Hepatocyte (in vitro differentiated cells): ENCODE measurements around the gene DSCAM. TPM values are rescaled to one million over a fixed set of nuclear protein-coding genes. Genes with fewer than 3 reads are reported as not detected.

Source experiments
- DNase-seq: peaks from one replicate; pipeline ENCODE4 v3.0.0-alpha.2; 2016; ENCODE audit warnings: low spot score
- H2AFZ ChIP-seq: fragments of 200-600 bp; sonication (generic); 2 replicates; pipeline ENCODE4 v1.6.0; 2016; ENCODE audit warnings: antibody characterized with exemption, mild to moderate bottlenecking
- H3K27ac ChIP-seq: fragments of 200-600 bp; sonication (generic); 2 replicates; pipeline ENCODE4 v1.5.1; 2016; ENCODE audit warnings: mild to moderate bottlenecking
- H3K27me3 ChIP-seq: fragments of 200-600 bp; sonication (generic); 2 replicates; pipeline ENCODE4 v1.6.1; 2016
- H3K36me3 ChIP-seq: fragments of 200-600 bp; sonication (generic); replicated peaks from 2 replicates; pipeline ENCODE4 v1.5.1; 2016; ENCODE audit warnings: low read depth; ENCODE audit not compliant: insufficient read depth
- H3K4me1 ChIP-seq: fragments of 200-600 bp; sonication (generic); 2 replicates; pipeline ENCODE4 v1.5.1; 2016; ENCODE audit warnings: mild to moderate bottlenecking, moderate library complexity; ENCODE audit not compliant: insufficient read depth
- H3K4me2 ChIP-seq: fragments of 200-600 bp; sonication (generic); 2 replicates; pipeline ENCODE4 v1.6.0; 2016
- H3K4me3 ChIP-seq: fragments of 200-600 bp; sonication (generic); 2 replicates; pipeline ENCODE4 v1.5.1; 2016; ENCODE audit warnings: mild to moderate bottlenecking
- H3K79me2 ChIP-seq: fragments of 200-600 bp; sonication (generic); 2 replicates; pipeline ENCODE4 v1.6.0; 2017; ENCODE audit warnings: mild to moderate bottlenecking
- H3K9me2 ChIP-seq: fragments of 200-600 bp; sonication (generic); replicated peaks from 2 replicates; pipeline ENCODE4 v1.6.0; 2017; ENCODE audit warnings: mild to moderate bottlenecking; ENCODE audit not compliant: insufficient read depth
- H3K9me3 ChIP-seq: fragments of 200-600 bp; sonication (generic); 2 replicates; pipeline ENCODE4 v1.5.1; 2016; ENCODE audit warnings: low read depth, mild to moderate bottlenecking
- H4K20me1 ChIP-seq: fragments of 200-600 bp; sonication (generic); 2 replicates; pipeline ENCODE4 v1.6.0; 2016; ENCODE audit warnings: mild to moderate bottlenecking; ENCODE audit not compliant: insufficient read depth, poor library complexity, severe bottlenecking
- CTCF ChIP-seq: fragments of 200-600 bp; sonication (generic); IDR thresholded peaks from 2 replicates; pipeline ENCODE4 v1.5.1; 2016; ENCODE audit warnings: antibody characterized with exemption, mild to moderate bottlenecking; ENCODE audit not compliant: poor library complexity
- EZH2 ChIP-seq: fragments of 200-600 bp; sonication (generic); IDR thresholded peaks from 2 replicates; pipeline ENCODE4 v1.6.1; 2016; ENCODE audit warnings: antibody characterized with exemption, mild to moderate bottlenecking, borderline replicate concordance
- EZH2phosphoT487 ChIP-seq: fragments of 200-600 bp; sonication (generic); IDR thresholded peaks from one replicate; pipeline ENCODE4 v1.6.1; 2018; ENCODE audit warnings: antibody characterized with exemption, mild to moderate bottlenecking, low read depth, moderate library complexity; ENCODE audit not compliant: unreplicated experiment, severe bottlenecking
- WGBS: methylation state at CpG from one replicate; pipeline ENCODE4 v1.1.6; 2016; ENCODE audit warnings: low lambda C conversion rate; ENCODE audit errors: missing lambda C conversion rate; 5-methylcytosine and 5-hydroxymethylcytosine counted together
- polyA plus RNA-seq: library from polyadenylated mRNA; unstranded; fragments of >200 nt; fragmentation: Nextera tagmentation; extraction: Ambion mirVana; gene quantifications from 2 replicates; pipeline ENCODE4 v1.2.1, GENCODE V29; 2016
- total RNA-seq: library from RNA; depleted of rRNA; stranded (reverse); fragments of >200 nt; gene quantifications from 2 replicates; pipeline ENCODE4 v1.2.3, GENCODE V29; 2014

DSCAM gene
- total and polyA plus RNA-seq, 2 experiments from 2014 or later, result 0.33 TPM; not detected in 1

- WGBS, result 90% methylated on average over 9 of the region's 9 CpGs
Measured at GRCh38 chr21:40134731-40135492, 712.0 kb downstream of the DSCAM start.

GRCh38 chr21:40130476-40130875, 716.5 kb downstream of the DSCAM start:
- Histone ChIP-seq H3K27me3 (no peaks in the 10 kb centered on the region), H3K9me3 (no peaks in the 10 kb centered on the region), H3K27ac (no peak overlapping the region), H3K9me2 (no peaks in the 10 kb centered on the region), H3K36me3 (no peaks in the 10 kb centered on the region), H3K79me2 (no peaks in the 10 kb centered on the region), H3K4me1 (no peaks in the 10 kb centered on the region), H2AFZ (no peak overlapping the region), H3K4me3 (no peak overlapping the region), H3K4me2 (no peak overlapping the region), H4K20me1 (no peaks in the 10 kb centered on the region)
- DNase-seq, result no peak
- no peak for TF ChIP-seq EZH2phosphoT487
- no peak for TF ChIP-seq CTCF
- no peak for TF ChIP-seq EZH2
- 99% methylated on average over 3 of the region's 3 CpGs for WGBS

More at GRCh38 chr21:40134731-40135492, 712.0 kb downstream of the DSCAM start:
- no peaks in the 10 kb centered on the region for H3K27me3 ChIP-seq
- H3K4me2 ChIP-seq, result no peak overlapping the region
- DNase-seq, result no peak
- H3K36me3 ChIP-seq, result no peaks in the 10 kb centered on the region
- no peaks in the 10 kb centered on the region for H3K9me2 ChIP-seq
- no peak overlapping the region for H3K4me3 ChIP-seq
- TF ChIP-seq EZH2phosphoT487, result no peak
- no peak for TF ChIP-seq CTCF
- TF ChIP-seq EZH2, result no peak
- no peaks in the 10 kb centered on the region for H3K9me3 ChIP-seq
- no peaks in the 10 kb centered on the region for H3K79me2 ChIP-seq
- H4K20me1 ChIP-seq, result no peaks in the 10 kb centered on the region
- H2AFZ ChIP-seq, result no peak overlapping the region
- H3K27ac ChIP-seq, result no peak overlapping the region
- H3K4me1 ChIP-seq, result no peaks in the 10 kb centered on the region

DNA sequence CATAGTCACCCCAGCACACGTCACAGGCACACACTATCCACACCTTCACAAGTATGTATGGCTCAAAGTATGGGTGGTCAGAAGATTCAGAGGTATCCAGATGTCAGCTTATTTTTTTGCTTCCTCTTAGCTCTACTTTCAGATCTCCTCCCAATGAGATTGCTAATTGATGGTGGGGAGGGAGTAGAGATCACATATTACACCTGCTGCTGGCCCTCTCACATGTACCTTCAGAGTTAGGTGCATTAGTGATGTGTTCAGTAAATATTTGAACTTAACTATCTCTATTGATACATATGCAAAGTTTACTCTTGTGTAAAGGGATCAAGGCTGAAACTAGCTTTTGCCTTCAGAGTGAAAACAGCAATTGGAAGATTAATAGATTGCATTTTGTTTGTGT, 717.1 kb downstream of the DSCAM start:
- H2AFZ ChIP-seq, result no peak overlapping the region
- H3K4me2 ChIP-seq, result no peak overlapping the region
- no peaks in the 10 kb centered on the region for H3K27me3 ChIP-seq
- no peak for TF ChIP-seq EZH2phosphoT487
- TF ChIP-seq EZH2, result no peak
- TF ChIP-seq CTCF, result no peak
- no peaks in the 10 kb centered on the region for H4K20me1 ChIP-seq
- H3K36me3 ChIP-seq, result no peaks in the 10 kb centered on the region
- no peak overlapping the region for H3K4me3 ChIP-seq
- no peaks in the 10 kb centered on the region for H3K9me3 ChIP-seq
- 72% methylated on average over 1 of the region's 1 CpG for WGBS
- DNase-seq, result no peak
- H3K79me2 ChIP-seq, result no peaks in the 10 kb centered on the region
- H3K4me1 ChIP-seq, result no peaks in the 10 kb centered on the region
- no peak overlapping the region for H3K27ac ChIP-seq
- H3K9me2 ChIP-seq, result no peaks in the 10 kb centered on the region
